ENCODE measurements around the gene TSEN2.

Gene TSEN2

DNA sequence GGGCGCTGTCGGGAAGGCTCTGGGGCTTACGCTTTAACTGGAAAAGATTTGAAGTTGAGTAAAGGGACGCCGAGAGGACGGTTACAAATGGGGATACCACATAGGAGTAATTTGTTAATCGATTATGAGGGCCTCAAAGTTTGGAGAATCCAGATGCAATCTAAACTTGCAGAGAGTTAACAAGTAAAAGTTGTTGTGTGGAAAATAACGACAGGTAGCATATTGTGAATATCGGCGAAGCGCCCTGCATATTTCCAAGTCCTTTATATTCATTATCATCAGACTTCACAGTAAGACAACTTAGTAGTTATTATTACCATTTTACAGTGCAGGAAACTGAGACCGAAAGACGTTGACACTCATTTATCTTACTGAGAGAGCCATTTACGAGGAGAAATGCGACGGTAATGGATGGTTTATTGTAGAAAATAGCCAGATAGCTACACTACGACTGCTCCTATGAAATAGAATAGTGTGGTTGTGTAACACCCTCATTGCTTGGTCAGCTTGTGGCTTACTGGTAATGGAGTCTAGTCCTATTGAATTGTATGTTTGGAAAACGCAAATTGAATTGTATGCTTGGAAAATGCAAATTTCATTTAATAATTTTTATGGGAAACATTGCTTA lies 73.3 kb downstream of the TSEN2 start:
- no peak for FAIRE-seq

- FAIRE-seq, result no peak
Observed at GRCh38 chr3:12558706-12559105, 74.4 kb downstream of the TSEN2 start.

DNA sequence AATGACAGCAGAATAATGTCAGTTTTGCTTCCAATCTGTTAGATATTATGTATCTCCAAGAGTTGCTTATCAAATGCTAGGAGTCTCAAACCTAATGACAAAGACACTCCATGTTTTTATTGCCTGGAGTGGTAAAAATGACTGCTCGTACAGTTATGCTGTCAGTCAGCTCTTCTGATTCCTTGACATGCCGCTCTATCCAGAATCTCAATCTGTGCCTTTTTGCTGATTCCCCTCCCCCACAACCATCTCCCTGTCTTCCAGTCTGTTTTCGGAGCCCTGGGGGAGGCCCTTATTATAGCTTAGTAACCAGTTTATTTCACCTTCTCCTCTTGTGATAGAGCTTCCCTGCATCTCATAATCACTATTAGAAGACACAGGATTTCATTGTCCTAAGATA lies 75.2 kb downstream of the TSEN2 start:
- FAIRE-seq, result no peak

- no peak for FAIRE-seq
Observed at GRCh38 chr3:12560505-12561190, 76.4 kb downstream of the TSEN2 start.

GRCh38 chr3:12561397-12561796 lies 77.1 kb downstream of the TSEN2 start:
- no peak for FAIRE-seq

- FAIRE-seq, result no peak
Observed at GRCh38 chr3:12562451-12562850, 78.2 kb downstream of the TSEN2 start.

- no peak for FAIRE-seq
Observed at GRCh38 chr3:12566976-12567375, 82.7 kb downstream of the TSEN2 start.

- FAIRE-seq, result no peak
Observed at GRCh38 chr3:12568747-12569146, 84.5 kb downstream of the TSEN2 start.

DNA sequence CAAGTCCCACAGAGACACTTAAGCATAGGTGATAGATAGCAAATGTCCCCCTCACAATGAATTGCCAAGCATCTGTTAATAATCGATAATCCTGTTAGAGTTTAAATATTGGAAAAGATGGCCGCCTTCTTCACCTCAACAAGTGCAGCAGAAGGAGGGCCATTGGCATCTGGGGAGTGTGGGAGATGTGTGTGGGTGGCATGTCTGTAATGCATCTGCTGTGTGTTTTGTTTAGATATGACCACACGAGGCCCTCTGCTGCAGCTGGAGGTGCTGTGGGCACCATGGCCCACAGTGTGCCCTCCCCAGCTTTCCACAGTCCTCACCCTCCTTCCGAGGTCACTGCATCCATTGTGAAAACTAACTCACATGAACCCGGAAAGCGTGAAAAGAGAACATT lies 85.6 kb downstream of the TSEN2 start:
- no peak for FAIRE-seq

DNA sequence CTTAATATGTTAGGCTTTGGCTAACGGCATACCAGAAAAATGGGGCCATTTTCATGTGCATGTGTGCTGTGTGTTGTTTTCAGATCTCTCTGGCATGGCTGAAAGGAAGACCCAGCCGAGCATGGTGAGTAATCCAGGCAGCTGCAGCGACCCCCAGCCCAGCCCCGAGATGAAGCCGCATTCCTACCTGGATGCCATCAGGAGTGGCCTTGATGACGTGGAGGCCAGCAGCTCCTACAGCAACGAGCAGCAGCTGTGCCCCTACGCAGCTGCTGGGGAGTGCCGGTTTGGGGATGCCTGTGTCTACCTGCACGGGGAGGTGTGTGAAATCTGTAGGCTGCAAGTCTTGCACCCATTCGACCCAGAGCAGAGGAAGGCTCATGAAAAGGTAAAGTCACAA lies 87.7 kb downstream of the TSEN2 start:
- no peak for FAIRE-seq

GRCh38 chr3:12574131-12574530 lies 89.9 kb downstream of the TSEN2 start:
- FAIRE-seq, result no peak

GRCh38 chr3:12574661-12575060 lies 90.4 kb downstream of the TSEN2 start:
- FAIRE-seq, result no peak

DNA sequence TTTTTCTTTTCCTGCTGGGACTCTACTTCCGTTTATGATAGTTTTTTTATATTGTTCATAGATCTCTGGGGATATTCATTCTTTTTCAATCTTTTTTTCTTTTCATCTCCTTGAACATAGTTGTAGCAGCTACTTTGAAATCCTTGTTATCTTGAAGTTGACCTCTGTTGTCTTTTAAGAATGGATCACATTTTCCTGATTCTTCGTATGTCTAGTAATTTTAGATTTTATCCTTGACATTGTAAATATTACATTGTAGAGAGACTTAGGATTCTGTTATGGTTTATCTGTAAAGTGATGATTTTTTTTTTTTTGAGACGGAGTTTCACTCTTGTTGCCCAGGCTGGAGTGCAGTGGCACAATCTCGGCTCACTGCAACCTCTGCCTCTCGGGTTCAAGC lies 93.1 kb downstream of the TSEN2 start:
- FAIRE-seq, result no peak

DNA sequence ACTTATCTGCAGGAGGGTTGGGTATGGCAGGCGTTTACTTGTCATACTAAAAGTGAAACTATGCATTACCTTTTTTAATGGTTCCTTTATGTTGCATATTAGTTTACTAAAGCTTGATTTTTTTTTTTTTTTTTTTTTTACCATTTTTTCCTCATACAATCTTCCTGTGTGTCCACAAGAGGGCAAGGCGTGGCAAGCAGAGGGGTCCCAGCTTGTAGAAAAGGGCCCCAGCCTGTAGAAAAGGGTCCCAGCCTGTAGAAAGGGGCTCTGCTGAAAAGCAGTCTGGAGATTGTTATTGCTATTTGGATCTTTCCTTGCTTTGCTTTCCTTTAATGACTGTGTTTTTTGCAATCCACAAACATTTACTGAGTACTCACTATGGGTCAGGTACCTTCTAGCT lies 94.5 kb downstream of the TSEN2 start:
- no peak for FAIRE-seq

DNA sequence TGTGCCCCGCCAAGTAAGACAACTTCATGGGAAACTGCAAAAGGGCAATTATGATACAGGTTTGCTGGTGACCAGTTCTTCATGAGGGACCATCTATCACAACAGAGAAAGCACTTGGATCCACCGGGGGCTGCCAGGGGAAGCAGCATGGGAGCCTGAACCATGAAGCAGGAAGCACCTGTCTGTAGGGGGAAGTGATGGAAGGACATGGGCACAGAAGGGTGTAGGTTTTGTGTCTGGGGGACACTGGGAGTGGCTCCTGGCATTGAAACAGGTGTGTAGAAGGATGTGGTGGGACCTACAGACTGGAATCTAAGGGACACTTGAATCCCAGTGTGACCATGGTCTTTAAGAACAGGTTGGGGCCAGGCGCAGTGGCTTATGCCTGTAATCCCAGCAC lies 95.2 kb downstream of the TSEN2 start:
- no peak for FAIRE-seq

GRCh38 chr3:12579905-12580304 lies 95.6 kb downstream of the TSEN2 start:
- FAIRE-seq, result no peak

DNA sequence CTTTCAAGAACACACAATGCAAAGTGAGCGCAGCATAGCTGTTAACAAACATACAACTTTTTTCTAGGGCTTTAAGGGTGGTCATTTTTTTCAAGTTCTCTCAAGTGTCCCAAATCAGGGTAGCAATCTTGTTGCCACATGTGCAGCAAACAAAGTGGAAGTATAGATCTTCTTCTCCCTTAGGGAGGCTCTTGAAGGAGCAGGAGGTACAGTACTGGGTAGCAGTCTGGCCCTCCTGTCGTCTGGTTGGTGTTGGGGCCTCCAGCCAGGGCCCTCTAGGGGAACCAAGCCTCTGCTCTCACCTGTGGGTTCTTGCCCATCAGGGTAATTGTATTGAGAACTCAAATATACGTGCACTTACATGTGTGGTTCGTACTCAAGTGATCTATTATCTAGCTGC lies 98.5 kb downstream of the TSEN2 start:
- no peak for FAIRE-seq

Data from islet of Langerhans (tissue), 1 donor.